Dedifferentiated amniotic fluid mesenchymal stem cell (primary cell): ENCODE results near the gene CLPSL2.
"Not testable (repeated sequence)": the region's sequence is repeated elsewhere in the genome, so short reads cannot be mapped to it uniquely, and the experiment has no call there.

Experiments
- DNase-seq: peaks from one replicate; pipeline ENCODE4 v3.0.0-alpha.2; 2016; ENCODE audit errors: extremely low spot score

Gene CLPSL2, protein sequence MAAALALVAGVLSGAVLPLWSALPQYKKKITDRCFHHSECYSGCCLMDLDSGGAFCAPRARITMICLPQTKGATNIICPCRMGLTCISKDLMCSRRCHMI

GRCh38 chr6:35776364-35777215 is at the start of gene CLPSL2:
CLPSL2 (plus strand) TSS chr6:35776598; CDS start chr6:35776619, 21 bp downstream.
- DNase-seq: no peak

DNA sequence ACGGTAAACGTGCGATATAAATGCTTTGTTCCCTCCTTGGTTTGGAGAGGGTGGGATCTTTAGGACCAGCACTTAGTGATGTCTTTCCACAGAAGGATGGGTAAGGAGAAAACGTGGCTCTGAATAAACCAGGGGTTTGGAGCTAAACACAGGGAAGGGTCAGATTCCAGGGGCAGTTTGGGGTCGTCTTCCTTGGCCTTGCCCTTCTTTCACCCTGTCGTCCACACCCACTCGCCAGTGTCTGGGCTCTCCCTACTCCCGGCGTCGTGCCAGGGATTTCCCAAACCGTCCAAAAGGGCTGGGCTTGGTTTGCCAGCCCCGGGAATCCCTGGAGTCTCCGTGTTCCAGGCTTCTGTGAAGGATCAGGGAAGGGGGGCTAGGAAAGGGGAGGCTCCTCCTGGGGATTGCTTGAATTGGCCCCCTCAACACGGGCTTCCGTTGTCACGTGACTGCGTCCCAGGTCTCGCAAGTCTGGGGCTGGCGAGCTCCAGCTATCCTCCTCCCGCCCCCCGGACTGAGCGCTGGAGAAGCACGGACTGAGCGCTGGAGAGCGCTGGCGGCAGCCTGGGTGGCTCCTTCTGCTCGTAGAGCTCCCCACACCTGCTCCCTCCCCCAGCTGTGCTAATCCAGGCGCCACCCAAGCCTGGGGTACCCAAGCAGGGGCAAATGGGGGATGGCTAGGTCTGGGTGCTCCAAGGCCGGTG is 49.0 kb upstream of the CLPSL2 start:
- peak; percentile 21 for DNase-seq

DNA sequence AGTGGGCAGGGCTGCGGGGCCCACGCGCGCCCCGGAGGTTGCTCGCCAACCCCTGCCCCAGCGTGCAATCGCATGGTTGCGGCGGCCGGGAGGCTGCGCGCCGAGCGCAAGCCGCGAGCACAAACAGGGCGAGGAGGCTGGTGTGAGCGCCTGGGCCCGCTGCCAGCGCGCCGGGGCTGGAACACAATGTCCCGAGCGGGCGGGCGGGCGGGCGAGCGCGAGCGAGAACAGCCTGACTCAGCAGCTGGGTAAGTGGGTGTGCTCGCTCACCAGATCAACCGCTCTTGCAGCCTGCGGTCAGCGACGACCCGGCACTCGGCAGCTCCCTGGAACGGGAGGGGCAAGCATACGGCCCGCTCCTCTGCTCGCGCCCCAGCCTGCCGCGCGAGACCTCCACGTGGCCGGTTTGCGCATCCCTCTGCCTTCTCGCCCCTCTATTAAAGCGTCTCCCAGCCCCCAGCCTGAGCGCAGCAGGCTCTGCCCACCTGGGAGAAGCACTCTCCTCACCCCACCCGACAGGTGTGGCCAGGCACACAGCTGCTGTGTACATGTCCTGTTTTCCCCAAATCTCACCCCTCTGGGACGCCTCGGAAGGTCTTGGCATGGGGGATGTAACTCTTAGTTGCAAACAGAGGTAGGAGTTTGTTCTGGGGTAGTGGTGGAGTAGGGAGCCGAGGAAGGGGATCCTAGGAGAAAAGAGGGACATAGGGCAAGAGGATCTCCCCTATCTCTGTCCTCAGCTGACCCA is 48.3 kb upstream of the CLPSL2 start:
- peak; percentile 77 for DNase-seq

DNA sequence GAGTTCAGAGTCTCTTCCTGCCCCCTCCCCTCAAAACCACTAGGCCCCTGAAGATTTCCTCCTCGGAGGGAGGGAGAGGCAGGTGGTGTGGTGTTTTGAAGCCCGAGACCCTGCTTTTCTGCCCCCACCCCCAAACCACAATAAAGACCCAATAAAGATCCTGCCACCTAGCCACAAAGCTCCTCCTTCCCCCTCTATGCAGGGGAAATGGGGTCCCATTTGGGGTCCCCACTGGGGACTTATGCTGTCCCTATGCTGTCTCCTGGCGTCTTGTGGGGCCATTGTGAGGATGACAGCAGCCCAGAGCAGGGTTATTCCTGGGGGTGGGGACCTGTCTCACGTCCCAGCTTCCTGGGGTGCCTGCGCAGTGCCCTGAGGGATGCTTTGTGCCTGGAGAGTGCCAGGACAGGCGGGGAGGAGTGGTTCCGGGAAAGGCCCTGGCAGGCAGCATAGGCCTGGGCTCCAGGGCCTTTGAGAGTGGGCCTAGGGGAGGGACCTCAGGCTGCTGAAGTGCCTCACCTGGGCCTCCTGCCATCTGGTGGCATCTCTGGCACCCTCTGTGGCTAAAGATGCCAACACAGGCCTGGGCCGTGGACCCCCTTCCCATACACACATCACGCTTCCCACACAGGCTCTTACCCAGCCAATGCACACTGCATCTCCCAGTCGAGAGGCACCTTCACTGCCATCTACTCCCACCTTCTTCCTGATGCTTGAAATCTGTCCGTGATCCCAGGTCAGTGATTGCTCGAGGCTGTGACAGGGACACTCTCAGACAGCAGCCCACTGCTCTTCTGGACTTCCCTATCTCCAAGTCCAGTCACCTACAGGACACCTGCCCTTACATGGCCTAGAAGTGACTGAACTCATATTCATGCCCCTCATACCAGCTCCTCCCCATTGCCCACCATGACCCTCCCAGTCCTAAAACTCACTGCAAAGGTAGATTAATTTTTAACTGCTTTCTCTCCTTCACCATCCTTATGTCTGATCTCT is 47.4 kb upstream of the CLPSL2 start:
- no peak for DNase-seq

GRCh38 chr6:35729722-35730121 is 46.7 kb upstream of the CLPSL2 start:
- DNase-seq: no peak

GRCh38 chr6:35730745-35731413 is 45.5 kb upstream of the CLPSL2 start:
- DNase-seq: no peak

- DNase-seq: peak; percentile 45
Measured at GRCh38 chr6:35731414-35731735, 45.0 kb upstream of the CLPSL2 start.

- DNase-seq: peak; percentile 29
Measured at GRCh38 chr6:35731736-35732532, 44.5 kb upstream of the CLPSL2 start.

DNA sequence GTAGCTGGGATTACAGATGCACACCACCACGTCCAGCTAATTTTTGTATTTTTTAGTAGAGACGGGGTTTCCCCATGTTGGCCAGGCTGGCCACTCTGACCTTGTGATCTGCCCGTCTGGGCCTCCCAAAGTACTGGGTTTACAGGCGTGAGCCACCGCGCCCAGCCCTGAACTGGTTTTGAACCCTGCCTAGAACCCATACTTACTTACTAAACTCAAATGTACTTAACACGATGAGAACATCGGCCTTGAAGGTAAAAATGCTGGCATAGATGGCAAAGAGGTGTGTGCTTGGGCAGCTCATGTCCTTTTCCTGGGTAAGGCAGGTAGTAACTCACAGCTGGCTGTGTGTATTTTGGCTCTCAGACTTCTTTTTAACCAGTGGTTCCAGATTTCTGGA is 42.8 kb upstream of the CLPSL2 start:
- no peak for DNase-seq

DNA sequence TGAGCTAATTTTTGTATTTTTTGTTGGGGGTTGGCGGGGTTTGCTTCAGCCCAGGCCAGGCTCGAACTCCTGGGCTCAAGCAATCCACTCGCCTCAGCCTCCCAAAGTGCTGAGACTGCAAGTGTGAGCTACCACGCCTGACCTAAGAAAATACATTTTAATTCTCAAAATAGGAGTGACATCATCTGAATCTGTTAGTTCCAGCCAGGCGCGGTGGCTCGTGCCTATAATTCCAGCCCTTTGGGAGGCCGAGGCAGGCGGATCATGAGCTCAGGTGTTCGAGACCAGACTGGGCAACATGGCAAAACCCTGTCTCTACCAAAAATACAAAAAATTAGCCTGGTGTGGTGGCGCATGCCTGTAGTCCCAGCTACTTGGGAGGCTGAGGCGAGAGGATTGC is 42.1 kb upstream of the CLPSL2 start:
- not testable (repeated sequence) for DNase-seq

DNA sequence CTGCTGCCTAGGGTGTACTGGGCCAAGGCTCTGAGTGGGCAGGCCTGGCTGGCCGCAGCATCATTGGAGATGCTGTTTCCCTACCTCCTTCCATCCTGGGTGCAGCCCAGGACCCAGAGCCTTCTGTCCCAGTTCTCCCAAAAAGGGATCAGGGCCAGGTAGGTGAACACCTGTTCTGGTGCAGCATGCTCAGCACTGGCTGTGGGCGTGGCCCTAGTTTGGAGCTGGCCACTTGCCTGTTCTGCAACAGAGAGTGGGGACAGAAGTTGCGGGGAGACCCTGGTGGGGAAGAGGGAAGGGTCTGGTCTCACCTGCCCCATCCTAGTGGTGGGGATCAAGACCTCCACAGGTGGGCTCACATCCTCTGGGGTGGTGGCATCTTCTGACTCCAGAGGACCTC is 40.9 kb upstream of the CLPSL2 start:
- DNase-seq: no peak

GRCh38 chr6:35736253-35736894 is 40.0 kb upstream of the CLPSL2 start:
- peak; percentile 34 for DNase-seq

- DNase-seq: no peak
Measured at GRCh38 chr6:35736982-35737412, 39.4 kb upstream of the CLPSL2 start, which contains the start of gene ARMC12. ARMC12 (plus strand) TSS chr6:35737032; CDS start chr6:35737109, 77 bp downstream.

GRCh38 chr6:35737413-35738211 is 38.8 kb upstream of the CLPSL2 start:
- peak; percentile 86 for DNase-seq

DNA sequence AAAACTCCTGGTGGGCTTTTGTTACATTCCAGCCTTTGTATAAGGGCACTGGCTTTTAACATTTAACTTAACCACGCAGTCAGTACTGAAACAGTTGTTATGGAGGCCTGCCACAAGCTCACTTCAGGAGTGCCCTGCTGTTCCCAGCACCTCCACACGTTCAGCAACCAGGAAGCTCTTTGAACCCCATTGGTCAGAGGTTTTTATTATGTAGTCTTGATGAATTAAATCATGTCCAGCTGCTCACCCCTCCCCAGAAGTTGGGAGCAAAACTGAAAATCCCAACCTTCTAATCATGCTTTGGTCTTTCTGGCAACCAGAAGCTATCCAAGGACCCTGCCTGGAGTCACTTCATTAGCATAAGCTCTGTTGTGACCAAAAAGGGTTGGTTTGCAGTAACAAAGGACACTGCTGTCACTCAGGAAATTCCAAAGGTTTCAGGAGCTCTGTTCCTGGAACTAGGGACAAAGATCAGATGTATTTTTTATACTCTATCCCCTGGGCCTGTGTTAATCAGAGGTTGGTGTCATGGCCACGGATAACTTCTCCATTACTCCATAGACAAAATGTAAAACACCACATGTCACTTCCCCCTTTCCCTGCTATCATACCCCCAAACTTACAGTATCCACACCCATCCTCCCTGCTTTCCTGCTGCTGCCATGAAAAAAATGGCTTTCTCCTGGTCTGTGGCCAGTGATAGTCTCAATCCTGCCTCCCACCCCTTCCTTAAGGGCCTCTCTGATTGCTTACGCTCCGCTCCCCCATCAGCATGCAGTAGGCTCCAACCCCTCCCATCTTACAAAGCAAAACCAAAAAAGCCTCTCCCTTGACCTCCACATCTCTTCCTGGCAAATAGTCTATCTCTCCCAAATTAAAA is 36.5 kb upstream of the CLPSL2 start:
- no peak for DNase-seq

DNA sequence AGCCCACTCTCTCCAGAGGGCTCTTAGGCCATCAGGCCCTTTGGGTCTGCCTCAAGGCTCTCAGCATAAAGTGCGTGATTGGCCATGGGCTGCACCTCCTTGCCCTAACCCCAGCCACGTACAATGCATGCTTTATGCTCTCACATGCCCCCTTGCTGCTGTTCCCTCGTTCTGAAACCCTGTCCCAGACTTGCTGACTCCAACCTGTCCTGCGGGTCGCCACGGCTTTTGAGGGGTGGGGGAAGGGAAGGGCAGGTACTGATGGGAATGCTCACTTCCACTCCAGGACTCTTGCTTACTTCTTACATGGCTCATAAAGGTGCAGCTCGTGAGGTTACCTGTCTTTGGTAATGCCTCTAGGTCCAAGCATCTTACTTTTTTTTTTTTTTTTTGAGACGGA is 33.6 kb upstream of the CLPSL2 start:
- DNase-seq: no peak

DNA sequence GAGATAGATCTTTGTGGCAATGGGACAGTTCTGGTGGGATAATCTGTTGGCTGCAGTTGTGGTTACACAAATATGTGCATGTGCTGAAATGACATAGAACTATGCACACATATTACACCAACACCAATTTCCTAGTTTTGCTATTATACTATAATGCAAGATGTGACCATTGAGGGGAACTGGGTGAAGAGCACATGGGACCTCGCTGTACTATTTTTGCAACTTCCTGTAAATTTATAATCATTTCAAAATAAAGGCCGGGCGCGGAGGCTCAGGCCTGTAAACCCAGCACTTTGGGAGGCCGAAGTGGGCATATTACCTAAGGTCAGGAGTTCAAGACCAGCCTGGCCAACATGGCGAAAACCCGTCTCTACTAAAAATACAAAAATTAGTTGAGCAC is 30.9 kb upstream of the CLPSL2 start:
- DNase-seq: no peak
